Mammary epithelial cell (primary cell): ENCODE measurements around the gene MATN4.

Source experiments
- EZH2 ChIP-seq: IDR thresholded peaks from 2 replicates; pipeline ENCODE4 v1.6.1; 2012; ENCODE audit warnings: low read length, inconsistent platforms, borderline replicate concordance
- TF ChIP-seq, protein P1 (sequence below), 2 donors: IDR thresholded peaks in 1 of 2; conservative IDR thresholded peaks in 1 of 2; 2 replicates each; pipeline ENCODE4 v1.5.1; 2011 to 2012; ENCODE audit warnings: inconsistent platforms in 2 of 2, low read length in 2 of 2, mild to moderate bottlenecking in 2 of 2, control low read depth in 1 of 2, low read depth in 1 of 2; ENCODE audit not compliant: insufficient read depth in 1 of 2; ENCODE audit errors: extremely low read depth in 1 of 2

DNA sequence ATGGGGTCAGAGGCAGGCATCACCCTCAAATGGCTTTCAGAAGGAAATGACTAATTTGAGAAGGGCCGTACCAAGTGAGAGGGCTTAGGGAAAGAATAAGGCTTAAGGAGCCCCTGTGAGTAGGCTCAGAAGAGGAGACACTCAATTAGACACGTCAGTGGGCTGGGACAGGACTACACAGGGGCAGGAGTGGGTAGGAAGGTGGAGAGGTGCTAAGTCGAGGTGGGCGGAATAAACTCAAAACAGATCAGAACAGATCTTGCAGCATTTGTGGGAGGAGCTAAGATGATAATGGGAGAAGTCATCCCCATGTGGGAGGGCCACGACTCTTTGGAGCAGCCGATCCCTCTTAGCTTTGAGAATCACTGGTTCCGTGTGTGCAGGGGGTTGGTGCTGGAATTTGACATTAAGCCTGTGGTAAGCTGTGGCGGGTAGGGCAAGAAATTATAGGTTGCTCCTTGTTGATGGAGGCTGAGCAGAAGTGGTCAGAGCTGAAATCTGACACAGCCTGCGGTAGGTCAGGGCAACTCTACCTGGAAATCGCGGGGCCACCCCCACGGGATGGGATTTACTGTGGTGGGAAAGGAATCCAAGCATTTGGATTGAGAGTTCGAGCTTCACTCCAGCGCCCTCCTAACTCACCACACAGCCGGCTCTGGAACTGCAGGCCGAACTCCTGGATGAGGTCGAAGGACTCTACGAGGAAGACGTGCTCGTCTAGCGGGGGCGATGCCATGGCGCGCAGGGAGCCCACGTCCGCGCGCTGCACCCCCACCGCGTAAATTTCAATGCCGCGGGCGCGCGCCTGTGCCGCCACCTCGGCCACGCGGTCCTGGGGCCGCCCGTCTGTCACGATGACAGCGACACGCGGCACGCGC is 4.3 kb downstream of the MATN4 start:
- TF ChIP-seq, protein P1, sequence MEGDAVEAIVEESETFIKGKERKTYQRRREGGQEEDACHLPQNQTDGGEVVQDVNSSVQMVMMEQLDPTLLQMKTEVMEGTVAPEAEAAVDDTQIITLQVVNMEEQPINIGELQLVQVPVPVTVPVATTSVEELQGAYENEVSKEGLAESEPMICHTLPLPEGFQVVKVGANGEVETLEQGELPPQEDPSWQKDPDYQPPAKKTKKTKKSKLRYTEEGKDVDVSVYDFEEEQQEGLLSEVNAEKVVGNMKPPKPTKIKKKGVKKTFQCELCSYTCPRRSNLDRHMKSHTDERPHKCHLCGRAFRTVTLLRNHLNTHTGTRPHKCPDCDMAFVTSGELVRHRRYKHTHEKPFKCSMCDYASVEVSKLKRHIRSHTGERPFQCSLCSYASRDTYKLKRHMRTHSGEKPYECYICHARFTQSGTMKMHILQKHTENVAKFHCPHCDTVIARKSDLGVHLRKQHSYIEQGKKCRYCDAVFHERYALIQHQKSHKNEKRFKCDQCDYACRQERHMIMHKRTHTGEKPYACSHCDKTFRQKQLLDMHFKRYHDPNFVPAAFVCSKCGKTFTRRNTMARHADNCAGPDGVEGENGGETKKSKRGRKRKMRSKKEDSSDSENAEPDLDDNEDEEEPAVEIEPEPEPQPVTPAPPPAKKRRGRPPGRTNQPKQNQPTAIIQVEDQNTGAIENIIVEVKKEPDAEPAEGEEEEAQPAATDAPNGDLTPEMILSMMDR (conservative IDR thresholded peaks at IDR 0.05 in 1 of 2, IDR thresholded peaks at IDR 0.05 in 1 of 2; ENCODE audit: extremely low read depth in 1 of 2, insufficient read depth in 1 of 2, low read depth in 1 of 2, low read length in 2 of 2): no peak
- no peak for TF ChIP-seq EZH2
